Fibroblast of lung (primary cell): ENCODE data around the gene TRPV2.

Experiments
- EZH2 ChIP-seq: IDR thresholded peaks from 2 replicates; pipeline ENCODE4 v1.5.1; 2012; ENCODE audit warnings: low read length, control low read depth, mild to moderate bottlenecking; ENCODE audit errors: missing control alignments
- TF ChIP-seq, protein P1 (sequence below), 2 donors: IDR thresholded peaks in 1 of 2; conservative IDR thresholded peaks in 1 of 2; 1 replicate in 1 of 2; 2 replicates in 1 of 2; pipeline ENCODE4 v1.5.1; 2011 to 2012; ENCODE audit warnings: low read length in 2 of 2, control low read depth in 1 of 2, inconsistent platforms in 1 of 2, low read depth in 1 of 2, mild to moderate bottlenecking in 1 of 2

DNA sequence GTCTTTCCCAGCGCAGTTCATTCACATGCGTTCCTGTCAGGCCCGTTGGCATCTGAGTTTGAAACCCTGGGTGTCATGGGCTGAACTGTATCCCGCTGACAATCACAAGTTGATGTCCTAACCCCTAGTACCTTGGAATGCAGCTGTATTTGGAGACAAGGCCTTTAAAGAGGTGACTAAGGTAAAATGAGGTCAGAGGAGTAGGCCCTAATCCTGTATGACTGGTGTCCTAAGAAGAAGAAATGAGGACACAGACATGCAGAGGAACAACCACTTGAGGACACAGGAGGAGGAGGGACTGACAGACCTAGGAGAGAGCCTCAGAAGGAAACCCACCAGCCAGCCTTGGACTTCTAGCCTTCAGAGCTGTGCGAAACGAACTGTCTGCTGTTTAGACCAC lies 33.1 kb downstream of the TRPV2 start:
- TF ChIP-seq, protein P1, sequence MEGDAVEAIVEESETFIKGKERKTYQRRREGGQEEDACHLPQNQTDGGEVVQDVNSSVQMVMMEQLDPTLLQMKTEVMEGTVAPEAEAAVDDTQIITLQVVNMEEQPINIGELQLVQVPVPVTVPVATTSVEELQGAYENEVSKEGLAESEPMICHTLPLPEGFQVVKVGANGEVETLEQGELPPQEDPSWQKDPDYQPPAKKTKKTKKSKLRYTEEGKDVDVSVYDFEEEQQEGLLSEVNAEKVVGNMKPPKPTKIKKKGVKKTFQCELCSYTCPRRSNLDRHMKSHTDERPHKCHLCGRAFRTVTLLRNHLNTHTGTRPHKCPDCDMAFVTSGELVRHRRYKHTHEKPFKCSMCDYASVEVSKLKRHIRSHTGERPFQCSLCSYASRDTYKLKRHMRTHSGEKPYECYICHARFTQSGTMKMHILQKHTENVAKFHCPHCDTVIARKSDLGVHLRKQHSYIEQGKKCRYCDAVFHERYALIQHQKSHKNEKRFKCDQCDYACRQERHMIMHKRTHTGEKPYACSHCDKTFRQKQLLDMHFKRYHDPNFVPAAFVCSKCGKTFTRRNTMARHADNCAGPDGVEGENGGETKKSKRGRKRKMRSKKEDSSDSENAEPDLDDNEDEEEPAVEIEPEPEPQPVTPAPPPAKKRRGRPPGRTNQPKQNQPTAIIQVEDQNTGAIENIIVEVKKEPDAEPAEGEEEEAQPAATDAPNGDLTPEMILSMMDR (conservative IDR thresholded peaks at IDR 0.05 in 1 of 2, IDR thresholded peaks at IDR 0.05 in 1 of 2; ENCODE audit: low read depth in 1 of 2, low read length in 2 of 2): no peak
- no peak for TF ChIP-seq EZH2
